C4-2B (cell line): ENCODE results near the gene NOTUM.

ENCODE experiments used
- CTCF ChIP-seq: fragments of 450-650 bp; conservative IDR thresholded peaks from 2 replicates; pipeline ENCODE4 v1.5.1; 2017; ENCODE audit warnings: mild to moderate bottlenecking
- ZFX ChIP-seq: fragments of 450-650 bp; IDR thresholded peaks from 2 replicates; pipeline ENCODE4 v1.6.1; 2017

- no peak for TF ChIP-seq CTCF
- no peak for TF ChIP-seq ZFX
These were observed 30.1 kb upstream of the NOTUM start for GRCh38 chr17:81990836-81991683.
